DMS53 (cell line): Measurements from ENCODE around the gene HIC1.
A peak's percentile ranks its signal among the peaks of the same experiment; 100 is the strongest.
"Not testable (repeated sequence)": the region's sequence is repeated elsewhere in the genome, so short reads cannot be mapped to it uniquely, and the experiment has no call there.

ENCODE experiments used
- DNase-seq: peaks from one replicate; lab custom pipeline; 2025; lab: John Stamatoyannopoulos, UW

HIC1 gene, protein sequence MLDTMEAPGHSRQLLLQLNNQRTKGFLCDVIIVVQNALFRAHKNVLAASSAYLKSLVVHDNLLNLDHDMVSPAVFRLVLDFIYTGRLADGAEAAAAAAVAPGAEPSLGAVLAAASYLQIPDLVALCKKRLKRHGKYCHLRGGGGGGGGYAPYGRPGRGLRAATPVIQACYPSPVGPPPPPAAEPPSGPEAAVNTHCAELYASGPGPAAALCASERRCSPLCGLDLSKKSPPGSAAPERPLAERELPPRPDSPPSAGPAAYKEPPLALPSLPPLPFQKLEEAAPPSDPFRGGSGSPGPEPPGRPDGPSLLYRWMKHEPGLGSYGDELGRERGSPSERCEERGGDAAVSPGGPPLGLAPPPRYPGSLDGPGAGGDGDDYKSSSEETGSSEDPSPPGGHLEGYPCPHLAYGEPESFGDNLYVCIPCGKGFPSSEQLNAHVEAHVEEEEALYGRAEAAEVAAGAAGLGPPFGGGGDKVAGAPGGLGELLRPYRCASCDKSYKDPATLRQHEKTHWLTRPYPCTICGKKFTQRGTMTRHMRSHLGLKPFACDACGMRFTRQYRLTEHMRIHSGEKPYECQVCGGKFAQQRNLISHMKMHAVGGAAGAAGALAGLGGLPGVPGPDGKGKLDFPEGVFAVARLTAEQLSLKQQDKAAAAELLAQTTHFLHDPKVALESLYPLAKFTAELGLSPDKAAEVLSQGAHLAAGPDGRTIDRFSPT

GRCh38 chr17:2054512-2055291 lies at the start of gene HIC1:
TSS of gene HIC1 (plus strand) at chr17:2055103. CDS start at chr17:2056691, 1,588 bp downstream.
- DNase-seq = peak; percentile 83

- no peak for DNase-seq
Measured at GRCh38 chr17:2008332-2009126, 46.4 kb upstream of the HIC1 start.

GRCh38 chr17:2009737-2010136 lies 45.2 kb upstream of the HIC1 start:
- DNase-seq = no peak

- DNase-seq = no peak
Measured at GRCh38 chr17:2011411-2012371, 43.2 kb upstream of the HIC1 start.

- DNase-seq = no peak
Measured at GRCh38 chr17:2012499-2012898, 42.4 kb upstream of the HIC1 start.

DNA sequence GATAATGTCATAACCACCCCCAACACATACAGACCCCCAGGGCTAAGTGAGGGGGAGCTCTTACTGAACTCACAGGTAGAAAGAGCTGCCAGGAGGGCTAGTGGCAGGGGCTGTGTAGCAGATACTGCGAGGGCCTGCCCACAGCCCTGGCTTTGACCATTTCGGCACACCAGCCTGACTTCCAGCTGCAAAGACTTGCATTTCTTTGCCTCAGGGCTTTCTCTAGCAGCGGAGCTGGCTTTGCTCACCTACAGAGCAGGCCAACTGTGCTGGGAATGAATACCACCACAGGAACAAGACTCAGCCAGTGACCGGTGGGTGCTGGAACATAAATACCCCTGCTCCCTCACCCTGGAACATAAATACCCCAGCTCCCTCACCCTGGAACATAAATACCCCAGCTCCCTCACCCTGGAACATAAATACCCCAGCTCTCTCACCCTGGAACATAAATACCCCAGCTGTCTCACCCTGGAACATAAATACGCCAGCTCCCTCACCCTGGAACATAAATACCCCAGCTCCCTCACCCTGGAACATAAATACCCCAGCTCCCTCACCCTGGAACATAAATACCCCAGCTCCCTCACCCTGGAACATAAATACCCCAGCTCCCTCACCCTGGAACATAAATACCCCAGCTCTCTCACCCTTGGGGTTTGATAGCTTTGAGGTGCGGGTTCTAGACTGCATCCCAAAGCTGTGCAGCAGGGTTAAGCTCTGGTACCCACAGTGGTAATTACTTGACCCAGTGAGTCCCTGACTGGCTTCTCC lies 41.5 kb upstream of the HIC1 start:
- not testable (repeated sequence) for DNase-seq

DNA sequence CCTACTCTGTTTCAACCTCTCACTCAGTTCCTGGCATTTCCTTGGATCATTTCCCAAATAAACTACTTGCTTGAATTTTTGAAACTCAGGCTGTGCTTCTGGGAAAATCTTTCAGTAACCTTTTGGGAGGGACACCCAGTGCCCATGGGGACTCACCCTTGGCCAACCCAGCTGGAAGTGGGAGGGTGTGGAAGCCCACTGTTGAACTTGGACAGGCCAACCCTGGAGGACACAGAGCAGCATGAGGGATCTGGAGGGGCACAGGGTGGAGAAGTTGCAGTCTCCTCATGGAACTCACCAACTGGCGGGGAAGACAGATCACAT lies 40.9 kb upstream of the HIC1 start:
- no peak for DNase-seq

- DNase-seq = no peak
Measured at GRCh38 chr17:2015314-2015713, 39.6 kb upstream of the HIC1 start.

- no peak for DNase-seq
Measured at GRCh38 chr17:2016494-2016893, 38.4 kb upstream of the HIC1 start.

DNA sequence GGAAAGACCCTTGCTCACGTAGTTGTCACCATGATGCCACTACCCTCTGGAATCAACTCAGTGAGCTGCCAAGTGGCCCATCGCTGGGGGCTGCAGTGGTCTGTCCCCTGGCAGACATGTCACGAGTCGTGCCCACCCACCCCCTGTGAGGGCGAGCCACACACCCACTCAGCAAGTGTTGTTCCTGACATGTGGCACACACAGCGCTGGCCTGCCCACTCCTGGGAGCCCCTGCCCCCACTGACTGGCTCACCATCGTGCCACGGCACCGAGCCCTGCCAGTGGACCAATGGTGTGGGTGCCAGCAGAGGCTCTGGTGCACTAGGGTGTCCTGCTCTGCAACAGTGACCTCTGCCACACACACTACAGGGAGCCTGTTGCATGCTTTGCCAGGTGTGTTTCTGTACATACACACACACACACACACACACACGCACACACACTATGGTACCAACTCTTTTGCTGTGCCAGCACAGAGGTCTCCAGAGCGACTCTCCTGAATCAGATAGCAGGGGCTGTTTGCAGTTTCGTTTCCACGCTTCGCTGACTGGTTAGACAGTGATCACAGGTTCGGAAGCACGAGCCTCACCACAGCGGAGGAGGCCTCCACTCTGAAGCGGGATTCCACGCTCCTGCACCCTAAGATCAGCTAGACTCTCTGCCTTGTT lies 37.5 kb upstream of the HIC1 start:
- DNase-seq = peak; percentile 25

DNA sequence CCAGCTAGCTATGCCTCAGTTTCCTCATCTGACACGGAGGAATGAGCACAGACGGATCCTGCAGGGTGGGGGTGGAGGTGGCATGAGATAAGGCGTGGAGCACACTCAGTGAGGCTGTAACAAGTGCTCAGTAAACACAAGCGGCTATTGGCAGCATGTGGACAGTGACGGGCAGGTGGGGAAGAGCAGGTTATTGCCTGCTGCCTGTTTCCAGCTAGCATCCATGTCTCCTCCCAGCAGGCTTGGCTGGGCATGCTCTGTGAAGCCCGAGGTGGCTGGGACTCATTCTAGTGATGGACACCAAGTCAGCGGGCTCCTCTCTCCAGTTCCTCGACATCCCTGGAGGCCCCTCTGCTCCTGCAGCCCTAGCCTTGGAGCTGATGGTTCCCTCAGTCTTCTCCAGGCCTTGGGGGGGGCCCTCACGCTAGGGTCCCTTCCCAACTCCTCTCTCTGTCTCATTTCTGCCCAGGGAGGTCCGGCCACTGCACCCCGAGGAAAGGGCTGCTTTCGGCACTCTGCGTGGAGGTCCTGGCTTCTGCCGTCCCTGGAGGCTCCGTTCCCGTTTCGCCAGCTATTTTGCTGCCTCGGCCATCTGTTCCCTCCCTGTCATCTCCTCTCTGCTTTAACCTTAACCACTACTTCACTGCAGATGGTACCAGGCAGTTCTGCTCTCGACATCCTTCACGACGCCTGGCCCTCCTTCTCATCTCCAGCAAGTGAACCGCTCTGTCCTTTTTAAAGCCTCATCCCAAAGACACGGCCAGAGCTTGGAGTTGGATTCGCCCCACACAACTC lies 36.0 kb upstream of the HIC1 start:
- peak; percentile 91 for DNase-seq

- DNase-seq = no peak
Measured at GRCh38 chr17:2019723-2020122, 35.2 kb upstream of the HIC1 start.

GRCh38 chr17:2020721-2021120 lies 34.2 kb upstream of the HIC1 start:
- DNase-seq = no peak

- DNase-seq = peak; percentile 28
Measured at GRCh38 chr17:2022647-2023240, 32.2 kb upstream of the HIC1 start.

DNA sequence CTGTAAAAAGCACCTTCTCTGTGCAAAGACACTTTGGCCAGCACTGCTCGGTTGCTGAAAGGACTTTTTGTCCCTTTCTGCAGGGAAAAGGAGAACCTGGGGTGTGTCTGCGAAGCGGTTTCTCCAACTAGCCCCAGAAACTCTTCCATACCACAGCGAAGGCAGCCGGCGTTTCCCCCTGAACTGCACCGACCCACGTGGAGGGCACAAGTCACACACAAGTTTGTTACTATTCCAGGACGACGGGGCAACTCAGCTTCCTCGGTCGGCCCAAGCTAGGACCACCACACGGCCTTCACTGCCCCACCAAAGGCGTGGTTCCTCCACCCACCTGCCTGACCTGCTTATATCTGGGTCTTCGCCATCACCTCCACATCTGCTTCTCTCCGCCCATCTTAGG lies 31.6 kb upstream of the HIC1 start:
- DNase-seq = no peak

DNA sequence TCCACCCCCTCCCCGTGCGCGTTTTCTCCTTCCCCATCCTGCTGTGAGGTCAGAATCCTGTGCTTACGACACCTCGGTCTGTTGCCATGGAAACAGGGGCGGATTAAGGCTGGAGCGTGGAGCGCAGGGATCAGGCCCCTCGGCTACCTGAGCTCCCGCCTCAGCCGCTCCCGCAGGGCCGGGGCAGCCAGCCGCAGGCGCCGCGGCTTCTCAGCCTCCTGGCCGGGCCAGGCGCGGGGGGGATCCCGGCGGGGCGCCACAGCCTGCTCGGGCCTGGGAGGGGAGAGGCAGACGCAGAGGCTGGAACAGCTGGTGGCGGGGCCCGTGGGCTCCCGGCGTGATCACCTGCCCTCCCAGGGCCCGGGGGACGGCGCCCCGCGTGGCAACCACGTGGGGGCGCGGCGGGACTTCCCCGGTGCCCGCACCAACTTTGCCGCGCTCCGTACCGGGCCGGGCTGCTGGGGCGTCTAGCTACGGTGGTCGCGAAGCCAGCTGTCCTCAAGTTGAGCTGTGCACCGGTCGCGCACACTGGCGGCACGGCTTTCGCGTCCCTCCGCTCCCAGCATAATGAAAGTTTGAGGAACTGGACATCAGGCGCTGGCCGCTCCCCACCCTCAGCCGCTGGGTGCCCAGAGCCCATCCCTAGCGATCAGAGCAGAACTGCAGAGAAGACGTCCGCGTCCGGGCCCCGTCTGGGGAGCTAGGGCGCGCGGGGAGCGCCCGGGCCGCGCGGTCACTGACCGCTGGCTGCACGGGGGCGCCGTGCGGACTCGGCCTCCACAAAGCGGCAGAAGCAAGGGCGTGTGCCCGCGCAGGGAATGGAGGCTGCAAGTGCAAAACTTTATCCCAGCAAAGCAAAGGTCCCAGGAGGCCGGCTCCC lies 31.0 kb upstream of the HIC1 start:
- DNase-seq = peak; percentile 87

- DNase-seq = peak; percentile 28
Measured at GRCh38 chr17:2024572-2025219, 30.2 kb upstream of the HIC1 start.
